T-helper 17 cell (primary cell): ENCODE measurements around the gene PKHD1. TPM values are rescaled to one million over a fixed set of nuclear protein-coding genes. Genes with fewer than 3 reads are reported as not detected.

ENCODE experiments used
- ATAC-seq: fragments of 150-1000 bp; cut with Tn5 transposase; 2 replicates; pipeline ENCODE4 v1.10.0; 2021; ENCODE audit warnings: mild to moderate bottlenecking, moderate library complexity
- DNase-seq, 3 donors: peaks; one replicate each; pipeline versions ENCODE4 v3.0.0 to v3.0.0-alpha.2; 2020 to 2021
- H3K9me3 ChIP-seq: one replicate; pipeline ENCODE4 v1.7.0; 2013; ENCODE audit warnings: low read length, mild to moderate bottlenecking; ENCODE audit not compliant: control insufficient read depth, poor library complexity, severe bottlenecking
- H3K27ac Mint-ChIP-seq: one replicate; pipeline ENCODE4 v1.8.0; 2022; ENCODE audit warnings: mild to moderate bottlenecking, moderate library complexity, mixed read lengths
- H3K27me3 Mint-ChIP-seq: one replicate; pipeline ENCODE4 v1.8.0; 2022; ENCODE audit warnings: mixed read lengths
- H3K36me3 Mint-ChIP-seq: one replicate; pipeline ENCODE4 v1.8.0; 2022; ENCODE audit warnings: low read depth, mixed read lengths
- H3K4me1 Mint-ChIP-seq: one replicate; pipeline ENCODE4 v1.8.0; 2022; ENCODE audit warnings: mild to moderate bottlenecking, mixed read lengths
- H3K4me3 Mint-ChIP-seq: one replicate; pipeline ENCODE4 v1.8.0; 2022; ENCODE audit warnings: mild to moderate bottlenecking, moderate library complexity, mixed read lengths
- total RNA-seq, 4 donors: library from RNA in 2 of 4; stranded (reverse) in 2 of 4; gene quantifications; one replicate each; pipeline ENCODE4 v1.2.3 and lab custom pipeline; 2022 to 2026

PKHD1 gene
- total RNA-seq, 2 donors from 2014 or later, result 0.02 TPM; not detected in 1

GRCh38 chr6:51663525-51663924 is 423.9 kb downstream of the PKHD1 start:
- ATAC-seq (no peak), DNase-seq (no peak)
- H3K4me1 Mint-ChIP-seq, result no peaks in the 10 kb centered on the region
- H3K9me3 ChIP-seq, result no peaks in the 10 kb centered on the region
- no peaks in the 10 kb centered on the region for H3K36me3 Mint-ChIP-seq
- H3K27ac Mint-ChIP-seq, result no peak overlapping the region
- H3K27me3 Mint-ChIP-seq, result no peaks in the 10 kb centered on the region
- H3K4me3 Mint-ChIP-seq, result no peak overlapping the region

- no peaks in the 10 kb centered on the region for H3K36me3 Mint-ChIP-seq
- no peak overlapping the region for H3K4me3 Mint-ChIP-seq
- H3K27ac Mint-ChIP-seq, result no peak overlapping the region
- ATAC-seq (no peak), DNase-seq (no peak)
- no peaks in the 10 kb centered on the region for H3K27me3 Mint-ChIP-seq
- H3K9me3 ChIP-seq, result no peaks in the 10 kb centered on the region
- H3K4me1 Mint-ChIP-seq, result no peaks in the 10 kb centered on the region
Observed at GRCh38 chr6:51660767-51661166, 426.6 kb downstream of the PKHD1 start.

- DNase-seq (no peak), ATAC-seq (no peak)
- H3K9me3 ChIP-seq, result no peaks in the 10 kb centered on the region
- no peaks in the 10 kb centered on the region for H3K4me1 Mint-ChIP-seq
- no peak overlapping the region for H3K4me3 Mint-ChIP-seq
- H3K27ac Mint-ChIP-seq, result no peak overlapping the region
- no peaks in the 10 kb centered on the region for H3K36me3 Mint-ChIP-seq
- H3K27me3 Mint-ChIP-seq, result no peaks in the 10 kb centered on the region
Observed at GRCh38 chr6:51657491-51657890, 429.9 kb downstream of the PKHD1 start.

GRCh38 chr6:51655517-51655916 is 431.9 kb downstream of the PKHD1 start:
- no peak overlapping the region for H3K27ac Mint-ChIP-seq

GRCh38 chr6:51654647-51655046 is 432.8 kb downstream of the PKHD1 start:
- no peak for ATAC-seq
- DNase-seq, result no peak
- H3K9me3 ChIP-seq, result no peaks in the 10 kb centered on the region
- no peak overlapping the region for H3K4me3 Mint-ChIP-seq
- H3K4me1 Mint-ChIP-seq, result no peaks in the 10 kb centered on the region
- H3K27ac Mint-ChIP-seq, result no peak overlapping the region
- no peaks in the 10 kb centered on the region for H3K27me3 Mint-ChIP-seq
- H3K36me3 Mint-ChIP-seq, result no peaks in the 10 kb centered on the region

More at GRCh38 chr6:51655517-51655916, 431.9 kb downstream of the PKHD1 start:
- no peaks in the 10 kb centered on the region for H3K4me1 Mint-ChIP-seq
- H3K27me3 Mint-ChIP-seq, result no peaks in the 10 kb centered on the region
- no peak for DNase-seq
- H3K36me3 Mint-ChIP-seq, result no peaks in the 10 kb centered on the region
- no peak for ATAC-seq
- no peak overlapping the region for H3K4me3 Mint-ChIP-seq
- no peaks in the 10 kb centered on the region for H3K9me3 ChIP-seq

GRCh38 chr6:51651132-51651817 is 436.1 kb downstream of the PKHD1 start:
- no peak overlapping the region for H3K27ac Mint-ChIP-seq
- H3K36me3 Mint-ChIP-seq, result no peaks in the 10 kb centered on the region
- ATAC-seq (no peak), DNase-seq (no peak)
- H3K4me3 Mint-ChIP-seq, result no peak overlapping the region
- no peaks in the 10 kb centered on the region for H3K4me1 Mint-ChIP-seq
- no peaks in the 10 kb centered on the region for H3K27me3 Mint-ChIP-seq
- no peaks in the 10 kb centered on the region for H3K9me3 ChIP-seq

- no peaks in the 10 kb centered on the region for H3K4me1 Mint-ChIP-seq
- H3K27me3 Mint-ChIP-seq, result no peaks in the 10 kb centered on the region
- no peak overlapping the region for H3K4me3 Mint-ChIP-seq
- H3K27ac Mint-ChIP-seq, result no peak overlapping the region
- no peaks in the 10 kb centered on the region for H3K36me3 Mint-ChIP-seq
- DNase-seq (no peak), ATAC-seq (no peak)
- H3K9me3 ChIP-seq, result no peaks in the 10 kb centered on the region
Observed at GRCh38 chr6:51648774-51649173, 438.6 kb downstream of the PKHD1 start.

GRCh38 chr6:51648236-51648635 is 439.2 kb downstream of the PKHD1 start:
- H3K27me3 Mint-ChIP-seq, result no peaks in the 10 kb centered on the region
- no peak for ATAC-seq

GRCh38 chr6:51644426-51644825 is 443.0 kb downstream of the PKHD1 start:
- no peak for ATAC-seq
- no peak for DNase-seq
- Mint-ChIP-seq H3K27me3 (no peaks in the 10 kb centered on the region), H3K36me3 (no peaks in the 10 kb centered on the region), H3K27ac (no peak overlapping the region), H3K4me1 (no peaks in the 10 kb centered on the region), H3K4me3 (no peak overlapping the region)
- H3K9me3 ChIP-seq, result no peaks in the 10 kb centered on the region

More at GRCh38 chr6:51648236-51648635, 439.2 kb downstream of the PKHD1 start:
- no peak overlapping the region for H3K4me3 Mint-ChIP-seq
- no peak overlapping the region for H3K27ac Mint-ChIP-seq
- no peaks in the 10 kb centered on the region for H3K36me3 Mint-ChIP-seq
- H3K4me1 Mint-ChIP-seq, result no peaks in the 10 kb centered on the region
- no peak for DNase-seq
- H3K9me3 ChIP-seq, result no peaks in the 10 kb centered on the region

- ATAC-seq (no peak), DNase-seq (no peak)
- H3K36me3 Mint-ChIP-seq, result no peaks in the 10 kb centered on the region
- H3K27ac Mint-ChIP-seq, result no peak overlapping the region
- H3K4me3 Mint-ChIP-seq, result no peak overlapping the region
- H3K9me3 ChIP-seq, result no peaks in the 10 kb centered on the region
- no peaks in the 10 kb centered on the region for H3K27me3 Mint-ChIP-seq
- no peaks in the 10 kb centered on the region for H3K4me1 Mint-ChIP-seq
Observed at GRCh38 chr6:51640021-51640420, 447.4 kb downstream of the PKHD1 start.

- Mint-ChIP-seq H3K27ac (no peak overlapping the region), H3K36me3 (no peaks in the 10 kb centered on the region), H3K27me3 (no peaks in the 10 kb centered on the region), H3K4me3 (no peak overlapping the region), H3K4me1 (no peaks in the 10 kb centered on the region)
- ATAC-seq (no peak), DNase-seq (no peak)
- H3K9me3 ChIP-seq, result peaks cover 2% of the 10 kb centered on the region
Observed at GRCh38 chr6:51633424-51633823, 454.0 kb downstream of the PKHD1 start.

- Mint-ChIP-seq H3K27me3 (no peaks in the 10 kb centered on the region), H3K27ac (no peak overlapping the region), H3K4me3 (no peak overlapping the region), H3K36me3 (no peaks in the 10 kb centered on the region), H3K4me1 (no peaks in the 10 kb centered on the region)
- H3K9me3 ChIP-seq, result peaks cover 2% of the 10 kb centered on the region
- ATAC-seq (no peak), DNase-seq (no peak)
Observed at GRCh38 chr6:51630011-51630410, 457.4 kb downstream of the PKHD1 start.

- H3K36me3 Mint-ChIP-seq, result no peaks in the 10 kb centered on the region
- H3K27me3 Mint-ChIP-seq, result no peaks in the 10 kb centered on the region
- H3K9me3 ChIP-seq, result peaks cover 2% of the 10 kb centered on the region
- H3K4me1 Mint-ChIP-seq, result no peaks in the 10 kb centered on the region
- no peak for DNase-seq
- H3K27ac Mint-ChIP-seq, result no peak overlapping the region
- ATAC-seq, result no peak
- no peak overlapping the region for H3K4me3 Mint-ChIP-seq
Observed at GRCh38 chr6:51626391-51626790, 461.0 kb downstream of the PKHD1 start.

GRCh38 chr6:51625566-51625965 is 461.8 kb downstream of the PKHD1 start:
- Mint-ChIP-seq H3K36me3 (no peaks in the 10 kb centered on the region), H3K4me3 (no peak overlapping the region)
- no peak for ATAC-seq

More at GRCh38 chr6:51625566-51625965, 461.8 kb downstream of the PKHD1 start:
- Mint-ChIP-seq H3K27ac (no peak overlapping the region), H3K4me1 (no peaks in the 10 kb centered on the region), H3K27me3 (no peaks in the 10 kb centered on the region)
- DNase-seq, result no peak
- H3K9me3 ChIP-seq, result peaks cover 2% of the 10 kb centered on the region
